ENCODE measurements around the gene CDC42BPA. TPM values are rescaled to one million over a fixed set of nuclear protein-coding genes. Genes with fewer than 3 reads are reported as not detected.

CDC42BPA gene
- total and polyA plus RNA-seq, 2 of the 8 experiments (the other 6 are each of a cell fraction or from before 2014, with no cell fraction given): 7.1 to 28.5 TPM

DNA sequence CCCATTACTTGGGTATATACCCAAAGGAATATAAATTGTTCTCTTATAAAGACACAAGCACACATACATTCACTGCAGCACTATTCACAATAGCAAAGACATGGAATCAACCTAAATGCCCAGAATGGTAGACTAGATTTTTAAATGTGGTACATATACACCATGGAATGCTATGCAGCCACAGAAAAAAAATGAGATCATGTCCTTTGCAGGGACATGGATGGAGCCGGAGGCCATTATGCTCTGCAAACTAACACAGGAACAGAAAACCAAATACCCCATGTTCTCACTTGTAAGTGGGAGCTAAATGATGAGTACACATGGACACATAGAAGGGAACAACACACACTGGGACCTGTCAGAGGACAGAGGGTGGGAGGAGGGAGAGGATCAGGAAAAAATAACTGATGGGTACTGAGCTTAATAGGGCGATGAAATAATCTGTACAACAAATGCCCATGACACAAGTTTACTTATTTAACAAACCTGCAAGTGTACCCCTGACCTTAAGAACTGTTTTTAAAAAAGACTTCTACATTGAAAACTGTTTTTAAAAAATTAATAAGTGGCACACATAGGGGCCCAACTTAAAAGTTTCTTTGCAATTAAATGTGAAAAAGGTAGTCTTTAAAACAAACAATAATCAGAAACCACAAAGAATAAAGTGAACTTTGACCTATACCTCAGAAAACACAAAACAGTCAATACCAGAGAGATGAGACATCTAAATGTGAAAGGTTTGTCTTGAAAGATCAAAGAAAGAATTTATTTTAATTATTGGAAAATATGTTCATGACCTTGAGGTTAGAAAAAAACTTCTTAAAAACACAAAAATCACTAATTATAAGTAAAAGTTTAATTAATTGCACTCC lies 75.2 kb downstream of the CDC42BPA start:
- Histone ChIP-seq H3K4ac (replicated peaks; ENCODE audit: insufficient read length, low read depth, low read length) (no peak overlapping the region), H2BK5ac (ENCODE audit: low read depth, low read length) (no peak overlapping the region), H2BK12ac (ENCODE audit: low read depth, low read length) (no peak overlapping the region), H3K36me3 (ENCODE audit: control insufficient read depth in 2 of 4, insufficient read depth in 4 of 4, low read length in 3 of 4) (no peaks in the 10 kb centered on the region), H3K9ac (replicated peaks in 1 of 4; ENCODE audit: extremely low read depth in 1 of 4, low read depth in 3 of 4, low read length in 3 of 4) (no peak overlapping the region), H3K23ac (ENCODE audit: insufficient read length) (no peak overlapping the region), H3K79me2 (ENCODE audit: control insufficient read depth in 1 of 2, insufficient read depth in 2 of 2, low read length in 2 of 2) (peaks cover 0 to 80% of the 10 kb centered on the region in 2 experiments; a peak in 2 of 4 replicates), H3K27ac (ENCODE audit: low read depth, low read length) (no peak overlapping the region), H3K4me2 (ENCODE audit: insufficient read depth in 1 of 2, low read depth in 2 of 2, low read length in 2 of 2) (no peak overlapping the region), H4K91ac (replicated peaks; ENCODE audit: insufficient read length, low read length) (no peak overlapping the region), H3K9me3 (ENCODE audit: insufficient read depth in 2 of 2, low read depth in 1 of 2, low read length in 1 of 2) (no peaks in the 10 kb centered on the region), H3K27me3 (replicated peaks in 1 of 4; ENCODE audit: control insufficient read depth in 3 of 4, extremely low read depth in 1 of 4, insufficient read depth in 3 of 4, low read length in 3 of 4) (no peaks in the 10 kb centered on the region), H4K20me1 (replicated peaks in 1 of 2; ENCODE audit: control insufficient read depth in 1 of 2, insufficient read depth in 2 of 2, low read length in 2 of 2) (peaks cover 0 to 3% of the 10 kb centered on the region in 2 experiments), H3K23me2 (ENCODE audit: low read depth, low read length) (no peaks in the 10 kb centered on the region), H3K56ac (replicated peaks; ENCODE audit: insufficient read length, low read depth, low read length) (no peak overlapping the region), H2BK120ac (replicated peaks; ENCODE audit: low read depth, low read length) (no peak overlapping the region), H2BK20ac (ENCODE audit: low read length) (no peak overlapping the region), H4K5ac (ENCODE audit: insufficient read length, low read depth, low read length) (no peak overlapping the region), H3K4me3 (ENCODE audit: extremely low read depth in 1 of 4, insufficient read depth in 2 of 4, low read depth in 3 of 4, low read length in 4 of 4) (no peak overlapping the region), H3K79me1 (ENCODE audit: low read depth, low read length) (peaks cover 3% of the 10 kb centered on the region; the same call in 1 of the 2 replicates), H2AFZ (ENCODE audit: low read length) (no peak overlapping the region), H3K18ac (ENCODE audit: extremely low read depth, low read length) (no peak overlapping the region), H2AK5ac (ENCODE audit: low read depth, low read length) (no peak overlapping the region), H4K8ac (ENCODE audit: extremely low read depth, insufficient read depth, low read length) (no peak overlapping the region), H3K4me1 (replicated peaks in 1 of 4; ENCODE audit: control insufficient read depth in 3 of 4, insufficient read depth in 4 of 4, low read length in 3 of 4) (peaks cover 0 to 3% (median 0%) of the 10 kb centered on the region in 4 experiments; a peak in 2 of 7 replicates), H3K14ac (ENCODE audit: insufficient read length) (no peak overlapping the region), H2BK15ac (ENCODE audit: low read length) (no peak overlapping the region)
- CTCF ChIA-PET (ENCODE audit: partially characterized antibody): interaction anchor here (1.0 to 1.1 kb wide), 2 partner anchors 9 to 15 kb away, joined by 3 to 4 read pairs; no protein-coding TSS in a partner anchor
- FAIRE-seq: no peak
- no peak for TF ChIP-seq GTF2F1 (IDR thresholded peaks at IDR 0.05; ENCODE audit: borderline replicate concordance, low read depth, low read length)
- TF ChIP-seq EGR1 (IDR thresholded peaks at IDR 0.05; ENCODE audit: borderline replicate concordance, low read depth, low read length): no peak
- TF ChIP-seq, protein P1, sequence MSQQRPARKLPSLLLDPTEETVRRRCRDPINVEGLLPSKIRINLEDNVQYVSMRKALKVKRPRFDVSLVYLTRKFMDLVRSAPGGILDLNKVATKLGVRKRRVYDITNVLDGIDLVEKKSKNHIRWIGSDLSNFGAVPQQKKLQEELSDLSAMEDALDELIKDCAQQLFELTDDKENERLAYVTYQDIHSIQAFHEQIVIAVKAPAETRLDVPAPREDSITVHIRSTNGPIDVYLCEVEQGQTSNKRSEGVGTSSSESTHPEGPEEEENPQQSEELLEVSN (IDR thresholded peaks at IDR 0.05): no peak
- TF ChIP-seq, protein P2, sequence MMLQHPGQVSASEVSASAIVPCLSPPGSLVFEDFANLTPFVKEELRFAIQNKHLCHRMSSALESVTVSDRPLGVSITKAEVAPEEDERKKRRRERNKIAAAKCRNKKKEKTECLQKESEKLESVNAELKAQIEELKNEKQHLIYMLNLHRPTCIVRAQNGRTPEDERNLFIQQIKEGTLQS (IDR thresholded peaks at IDR 0.05; ENCODE audit: insufficient read depth, low read depth, low read length): no peak
- POLR2A ChIA-PET (ENCODE audit: partially characterized antibody): no interaction called here
- DNase-seq (ENCODE audit: low read depth in 1 of 2, low spot score in 2 of 2): no peak
- WGBS, 2 experiments (ENCODE audit: extremely low coverage in 1 of 2, insufficient coverage in 1 of 2, insufficient read length in 1 of 2, insufficient replicate concordance in 2 of 2, low coverage in 1 of 2, low lambda C conversion rate in 2 of 2, missing lambda C conversion rate in 1 of 2): 94% methylated on average over 2 of the region's 2 CpGs; no CpG with 5 or more reads in 1 of the 2 experiments

All from H1 (cell line).